OCI-LY7 (cell line): Measurements from ENCODE around the gene TAOK2. TPM values are rescaled to one million over a fixed set of nuclear protein-coding genes. Genes with fewer than 3 reads are reported as not detected.

Experiments used
- BruUV-seq: library from RNA; stranded (reverse); fragments of 400-500 nt; replicated peaks from 2 replicates; lab custom pipeline; 2021; lab: Mats Ljungman, UMichigan
- CTCF ChIA-PET: fragments of 300-600 bp; sonication (Branson Sonifier 250); formaldehyde crosslinking; loops from one replicate; lab custom pipeline; 2022; ENCODE audit warnings: antibody characterized with exemption; ENCODE audit not compliant: unreplicated experiment; lab: Charles Lee
- POLR2A ChIA-PET: fragments of 300-600 bp; sonication (Branson Sonifier 250); formaldehyde crosslinking; loops from one replicate; lab custom pipeline; 2022; ENCODE audit warnings: antibody characterized with exemption; lab: Charles Lee
- DNase-seq: peaks from one replicate; pipeline ENCODE4 v3.0.0-alpha.2; 2015; ENCODE audit warnings: low spot score
- H2AFZ ChIP-seq: fragments of 200-600 bp; sonication (generic), shearing (Covaris generic); 2 replicates; pipeline ENCODE4 v1.6.1; 2014; ENCODE audit warnings: mild to moderate bottlenecking, antibody characterized with exemption, low read length, moderate library complexity
- H3K27ac ChIP-seq: fragments of 200-600 bp; sonication (generic); 2 replicates; pipeline ENCODE4 v1.5.1; 2014; ENCODE audit warnings: mixed run types, low read depth, mild to moderate bottlenecking, moderate library complexity, low read length, inconsistent platforms; ENCODE audit not compliant: poor library complexity, severe bottlenecking
- H3K36me3 ChIP-seq: fragments of 200-600 bp; sonication (generic); 2 replicates; pipeline ENCODE4 v1.6.1; 2014; ENCODE audit warnings: mild to moderate bottlenecking, antibody characterized with exemption, low read length, moderate library complexity, mixed read lengths; ENCODE audit not compliant: insufficient read depth
- H3K4me1 ChIP-seq: fragments of 200-600 bp; sonication (generic); 2 replicates; pipeline ENCODE4 v1.5.1; 2014; ENCODE audit warnings: mild to moderate bottlenecking, low read length; ENCODE audit not compliant: insufficient read depth, poor library complexity, severe bottlenecking
- H3K4me2 ChIP-seq: fragments of 200-600 bp; sonication (generic); 2 replicates; pipeline ENCODE4 v1.6.1; 2014; ENCODE audit warnings: mild to moderate bottlenecking, low read length
- H3K4me3 ChIP-seq: fragments of 200-600 bp; sonication (generic); 2 replicates; pipeline ENCODE4 v1.5.1; 2014; ENCODE audit warnings: mild to moderate bottlenecking, low read depth, low read length; ENCODE audit not compliant: poor library complexity, severe bottlenecking
- H3K79me2 ChIP-seq: fragments of 200-600 bp; sonication (generic); 2 replicates; pipeline ENCODE4 v1.6.1; 2016; ENCODE audit warnings: low read depth, mild to moderate bottlenecking, low read length, moderate library complexity, mixed read lengths; ENCODE audit not compliant: insufficient read depth
- H3K9me2 ChIP-seq: fragments of 200-600 bp; sonication (generic); 2 replicates; pipeline ENCODE4 v1.6.1; 2016; ENCODE audit warnings: mild to moderate bottlenecking, low read length, mixed read lengths; ENCODE audit not compliant: insufficient read depth
- H3K9me3 ChIP-seq: fragments of 200-600 bp; sonication (generic); 2 replicates; pipeline ENCODE4 v1.6.1; 2014; ENCODE audit warnings: mild to moderate bottlenecking, mixed run types, low read length, mixed read lengths
- H4K20me1 ChIP-seq: fragments of 200-600 bp; sonication (generic); 2 replicates; pipeline ENCODE4 v1.6.1; 2014; ENCODE audit warnings: mild to moderate bottlenecking, antibody characterized with exemption, low read length, moderate library complexity, mixed read lengths; ENCODE audit not compliant: insufficient read depth
- CTCF ChIP-seq: fragments of 200-600 bp; sonication (generic); conservative IDR thresholded peaks from 2 replicates; pipeline ENCODE4 v1.5.1; 2014; ENCODE audit warnings: mild to moderate bottlenecking, antibody characterized with exemption, low read length, moderate library complexity, mixed read lengths
- EZH2phosphoT487 ChIP-seq: fragments of 200-600 bp; sonication (generic); IDR thresholded peaks from 2 replicates; pipeline ENCODE4 v1.6.1; 2018; ENCODE audit warnings: low read depth, borderline replicate concordance, mild to moderate bottlenecking, mixed run types, antibody characterized with exemption, low read length, moderate library complexity, mixed read lengths
- intact Hi-C: fragments of 100-400 bp; cut with micrococcal nuclease; formaldehyde crosslinking; loops from one replicate; pipeline ENCODE4 v1.10.0; 2022; ENCODE audit not compliant: unreplicated experiment
- total RNA-seq, 2 experiments: library from RNA; depleted of rRNA in 1 of 2; stranded (reverse); fragments of >200 nt in 1 of 2; shearing (Covaris generic) in 1 of 2; gene quantifications; 2 replicates each; pipeline ENCODE4 v1.2.3, GENCODE V29; 2014 to 2022

The TAOK2 gene
- total RNA-seq, 2 experiments from 2014 or later, result 31.7 to 45.0 TPM

- no peak overlapping the region for H3K27ac ChIP-seq
- CTCF ChIA-PET, result interaction anchor here (1.1 kb wide), 2 partner anchors 14 to 46 kb away, joined by 4 read pairs; no protein-coding TSS in a partner anchor
- H2AFZ ChIP-seq, result no peak overlapping the region
- no peaks in the 10 kb centered on the region for H3K9me2 ChIP-seq
- H3K79me2 ChIP-seq, result no peaks in the 10 kb centered on the region
- intact Hi-C loops, result no loop called here
- TF ChIP-seq CTCF, result no peak
- TF ChIP-seq EZH2phosphoT487, result no peak
- no peak overlapping the region for H3K4me2 ChIP-seq
- H3K4me1 ChIP-seq, result no peaks in the 10 kb centered on the region
- H4K20me1 ChIP-seq, result no peaks in the 10 kb centered on the region
- BruUV-seq, result no TSS peak
- no peak for DNase-seq
- H3K36me3 ChIP-seq, result no peaks in the 10 kb centered on the region
- POLR2A ChIA-PET, result no interaction called here
- no peak overlapping the region for H3K4me3 ChIP-seq
- no peaks in the 10 kb centered on the region for H3K9me3 ChIP-seq
These were observed 45.1 kb downstream of the TAOK2 start for GRCh38 chr16:30018731-30019158.

DNA sequence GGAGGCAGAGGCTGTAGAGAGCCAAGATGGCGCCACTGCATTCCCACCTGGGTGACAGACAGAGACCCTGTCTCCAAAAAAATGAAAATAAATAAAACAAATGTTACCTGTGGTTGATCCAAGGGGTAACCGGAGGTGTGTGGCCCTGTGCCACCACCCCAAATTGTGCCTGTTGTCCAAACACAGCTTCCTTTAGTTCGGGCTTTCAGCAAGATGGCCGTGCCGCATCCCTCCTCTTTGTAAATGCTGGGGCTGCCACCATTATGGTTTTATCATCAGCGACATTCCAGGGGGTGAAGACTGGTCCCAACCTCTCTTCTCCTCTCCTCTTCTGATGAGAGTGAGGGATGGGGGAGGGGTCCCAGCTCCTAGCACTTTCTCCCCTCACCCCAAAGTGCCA lies 49.2 kb downstream of the TAOK2 start, which contains the start of gene C16orf92:
Gene C16orf92, plus strand, starts transcription at position 312 of the 400 bp plus-strand sequence. CDS start 143 bp downstream, outside the sequence.
- Histone ChIP-seq H4K20me1 (no peaks in the 10 kb centered on the region), H3K4me3 (no peak within 1 kb of the TSS), H3K4me2 (no peak within 1 kb of the TSS), H3K4me1 (no peaks in the 10 kb centered on the region), H3K79me2 (no peaks in the 10 kb centered on the region), H2AFZ (no peak within 1 kb of the TSS), H3K36me3 (no peaks in the 10 kb centered on the region), H3K27ac (no peak within 1 kb of the TSS), H3K9me3 (no peaks in the 10 kb centered on the region), H3K9me2 (no peaks in the 10 kb centered on the region)
- CTCF ChIA-PET, result no interaction called here
- TF ChIP-seq CTCF (no peak), EZH2phosphoT487 (no peak)
- no TSS peak for BruUV-seq
- DNase-seq, result no peak
- POLR2A ChIA-PET, result no interaction called here
- intact Hi-C loops, result loop anchor here (5.0 kb wide), 2 partner anchors 146 to 161 kb away; partner anchors contain the start of gene CDIPT

GRCh38 chr16:30023586-30023985 lies 49.9 kb downstream of the TAOK2 start:
- TF ChIP-seq CTCF (no peak), EZH2phosphoT487 (no peak)
- no peak for DNase-seq
- no peaks in the 10 kb centered on the region for H3K4me1 ChIP-seq
- no peaks in the 10 kb centered on the region for H3K9me2 ChIP-seq
- BruUV-seq, result no TSS peak
- no peaks in the 10 kb centered on the region for H3K79me2 ChIP-seq
- H3K27ac ChIP-seq, result no peak overlapping the region
- no peaks in the 10 kb centered on the region for H3K36me3 ChIP-seq
- H4K20me1 ChIP-seq, result no peaks in the 10 kb centered on the region
- POLR2A ChIA-PET, result no interaction called here
- H3K9me3 ChIP-seq, result no peaks in the 10 kb centered on the region
- H3K4me2 ChIP-seq, result no peak overlapping the region
- CTCF ChIA-PET, result no interaction called here
- H2AFZ ChIP-seq, result no peak overlapping the region
- intact Hi-C loops, result loop anchor here (5.0 kb wide), 2 partner anchors 146 to 161 kb away; partner anchors contain the start of gene CDIPT
- no peak overlapping the region for H3K4me3 ChIP-seq
